Trophoblast cell (in vitro differentiated cells and primary cell): Measurements from ENCODE around the gene EIF4ENIF1.
"Not testable (repeated sequence)": the region's sequence is repeated elsewhere in the genome, so short reads cannot be mapped to it uniquely, and the experiment has no call there.

ENCODE experiments used
- DNase-seq, 2 donors: peaks; one replicate each; pipeline ENCODE4 v3.0.0-alpha.2; 2016
- H2AFZ ChIP-seq: 2 replicates; pipeline ENCODE4 v1.6.1; 2013; ENCODE audit warnings: low read length, moderate library complexity, mild to moderate bottlenecking; ENCODE audit not compliant: insufficient read depth, poor library complexity
- H2AK5ac ChIP-seq: 2 replicates; pipeline ENCODE4 v1.6.1; 2013; ENCODE audit warnings: mild to moderate bottlenecking, low read length
- H2BK120ac ChIP-seq: 2 replicates; pipeline ENCODE4 v1.6.1; 2013; ENCODE audit warnings: low read length, mild to moderate bottlenecking, moderate library complexity; ENCODE audit not compliant: insufficient read depth, poor library complexity
- H2BK12ac ChIP-seq: 2 replicates; pipeline ENCODE4 v1.6.1; 2013; ENCODE audit warnings: mild to moderate bottlenecking, low read length, moderate library complexity
- H2BK5ac ChIP-seq: 2 replicates; pipeline ENCODE4 v1.6.1; 2013; ENCODE audit warnings: low read length, low read depth, moderate library complexity, mild to moderate bottlenecking; ENCODE audit not compliant: poor library complexity
- H3K14ac ChIP-seq: 2 replicates; pipeline ENCODE4 v1.6.1; 2013; ENCODE audit warnings: mild to moderate bottlenecking, low read length
- H3K18ac ChIP-seq: 2 replicates; pipeline ENCODE4 v1.6.1; 2013; ENCODE audit warnings: mild to moderate bottlenecking, low read length
- H3K23ac ChIP-seq: 2 replicates; pipeline ENCODE4 v1.6.1; 2013; ENCODE audit warnings: low read length
- H3K27ac ChIP-seq: 2 replicates; pipeline ENCODE4 v1.5.1; 2013; ENCODE audit warnings: low read depth, mild to moderate bottlenecking, inconsistent platforms, low read length, moderate library complexity
- H3K27me3 ChIP-seq: 2 replicates; pipeline ENCODE4 v1.6.1; 2013; ENCODE audit warnings: inconsistent platforms, mild to moderate bottlenecking, low read length, moderate library complexity; ENCODE audit not compliant: insufficient read depth
- H3K36me3 ChIP-seq, 2 experiments: 1 replicate in 1 of 2; 2 replicates in 1 of 2; pipeline ENCODE4 v1.6.1; 2013; ENCODE audit warnings: low read length in 2 of 2, mild to moderate bottlenecking in 2 of 2, moderate library complexity in 1 of 2; ENCODE audit not compliant: insufficient read depth in 2 of 2, control insufficient read depth in 1 of 2
- H3K4ac ChIP-seq: 2 replicates; pipeline ENCODE4 v1.6.1; 2013; ENCODE audit warnings: low read depth, mild to moderate bottlenecking, low read length, moderate library complexity
- H3K4me1 ChIP-seq, 2 experiments: 1 replicate in 1 of 2; 2 replicates in 1 of 2; pipeline ENCODE4 v1.6.1; 2013; ENCODE audit warnings: low read length in 2 of 2, mild to moderate bottlenecking in 2 of 2, moderate library complexity in 1 of 2; ENCODE audit not compliant: insufficient read depth in 2 of 2, control insufficient read depth in 1 of 2
- H3K4me2 ChIP-seq: 2 replicates; pipeline ENCODE4 v1.6.1; 2013; ENCODE audit warnings: inconsistent platforms, mild to moderate bottlenecking, low read length, moderate library complexity
- H3K4me3 ChIP-seq: 2 replicates; pipeline ENCODE4 v1.5.1; 2013; ENCODE audit warnings: mild to moderate bottlenecking, low read depth, low read length, inconsistent platforms
- H3K79me1 ChIP-seq: one replicate; pipeline ENCODE4 v1.6.1; 2013; ENCODE audit warnings: low read length
- H3K79me2 ChIP-seq: 2 replicates; pipeline ENCODE4 v1.6.1; 2013; ENCODE audit warnings: low read length, mild to moderate bottlenecking; ENCODE audit not compliant: control insufficient read depth, insufficient read depth, poor library complexity
- H3K9ac ChIP-seq: 2 replicates; pipeline ENCODE4 v1.6.1; 2013; ENCODE audit warnings: mild to moderate bottlenecking, low read length
- H3K9me3 ChIP-seq: 2 replicates; pipeline ENCODE4 v1.6.1; 2013; ENCODE audit warnings: low read depth, mild to moderate bottlenecking, control low read depth, inconsistent platforms, low read length; ENCODE audit not compliant: insufficient read depth
- H4K12ac ChIP-seq: 2 replicates; pipeline ENCODE4 v1.6.1; 2013; ENCODE audit warnings: low read depth, mild to moderate bottlenecking, low read length, moderate library complexity
- H4K8ac ChIP-seq: 2 replicates; pipeline ENCODE4 v1.6.1; 2013; ENCODE audit warnings: low read depth, mild to moderate bottlenecking, low read length, moderate library complexity
- H4K91ac ChIP-seq: one replicate; pipeline ENCODE4 v1.6.1; 2013; ENCODE audit warnings: low read depth, mild to moderate bottlenecking, low read length, moderate library complexity
- WGBS: extraction: QIAGEN DNeasy Blood & Tissue Kit; methylation state at CpG from one replicate; pipeline ENCODE4 v1.1.7; 2013; ENCODE audit warnings: missing lambda C conversion rate; ENCODE audit not compliant: insufficient read length, insufficient coverage; ENCODE audit errors: extremely low coverage; 5-methylcytosine and 5-hydroxymethylcytosine counted together

EIF4ENIF1 gene

DNA sequence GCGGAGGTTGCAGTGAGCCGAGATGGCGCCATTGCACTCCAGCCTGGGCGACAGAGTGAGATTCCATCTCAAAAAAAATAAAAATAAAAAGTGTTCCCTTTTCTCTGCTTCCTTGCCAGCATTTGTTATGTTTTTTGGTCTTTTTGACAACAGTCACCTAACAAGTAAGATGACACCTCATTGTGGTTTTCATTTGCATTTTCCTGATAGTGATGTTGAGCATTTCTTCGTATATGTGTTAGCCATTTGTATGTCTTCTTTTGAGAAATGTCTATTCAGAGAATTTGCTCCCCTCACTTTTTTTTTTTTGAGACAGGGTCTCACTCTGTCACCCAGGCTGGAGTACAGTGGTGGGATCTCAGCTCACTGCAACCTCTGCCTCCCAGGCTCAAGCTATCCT, 34.5 kb upstream of the EIF4ENIF1 start:
- DNase-seq, result not testable (repeated sequence)

DNA sequence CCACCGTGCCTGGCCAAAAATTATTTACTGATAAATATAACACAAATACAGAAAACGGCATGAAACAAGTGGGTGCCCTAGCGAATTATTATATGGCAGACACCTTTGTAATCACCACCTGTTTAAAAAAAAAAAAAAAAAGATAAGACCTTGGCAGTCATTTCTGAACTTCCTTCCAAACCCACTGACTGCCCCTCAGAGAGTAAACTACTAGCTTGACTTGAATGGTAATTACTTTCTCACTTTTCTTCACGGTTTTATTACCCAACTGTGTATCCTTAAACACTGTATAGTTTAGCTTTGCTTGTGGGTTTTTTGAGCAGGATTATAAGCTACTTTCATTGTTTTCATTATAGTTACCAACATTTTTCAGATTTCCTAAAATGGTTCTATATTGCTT, 30.4 kb upstream of the EIF4ENIF1 start:
- Histone ChIP-seq H3K4me2 (no peak overlapping the region), H3K14ac (no peak overlapping the region), H3K79me1 (no peaks in the 10 kb centered on the region), H4K8ac (no peak overlapping the region), H4K12ac (no peak overlapping the region), H3K9ac (no peak overlapping the region), H3K27ac (no peak overlapping the region), H3K23ac (no peak overlapping the region), H3K27me3 (no peaks in the 10 kb centered on the region), H3K18ac (no peak overlapping the region), H2BK120ac (no peak overlapping the region), H3K4me3 (no peak overlapping the region), H3K4me1 (no peaks in the 10 kb centered on the region), H3K9me3 (no peaks in the 10 kb centered on the region), H2AFZ (no peak overlapping the region), H3K79me2 (no peaks in the 10 kb centered on the region), H4K91ac (no peak overlapping the region), H3K36me3 (no peaks in the 10 kb centered on the region), H2BK12ac (no peak overlapping the region), H3K4ac (no peak overlapping the region), H2BK5ac (no peak overlapping the region), H2AK5ac (no peak overlapping the region)
- no CpG with 5 or more reads among the region's 4 CpGs for WGBS
- DNase-seq, result no peak

More for the DNA sequence above, 34.5 kb upstream of the EIF4ENIF1 start:
- H3K23ac ChIP-seq, H4K91ac ChIP-seq, H4K12ac ChIP-seq, H4K8ac ChIP-seq, H3K4me1 ChIP-seq, H3K27ac ChIP-seq, H2AK5ac ChIP-seq, H2AFZ ChIP-seq, H3K4ac ChIP-seq, H3K14ac ChIP-seq, H3K9ac ChIP-seq, H2BK120ac ChIP-seq, H3K79me1 ChIP-seq, H3K9me3 ChIP-seq, H3K18ac ChIP-seq, H3K79me2 ChIP-seq, H3K4me2 ChIP-seq, H3K27me3 ChIP-seq, H2BK5ac ChIP-seq, H3K36me3 ChIP-seq, H3K4me3 ChIP-seq, H2BK12ac ChIP-seq: not testable (repeated sequence)
- no CpG with 5 or more reads among the region's 5 CpGs for WGBS

DNA sequence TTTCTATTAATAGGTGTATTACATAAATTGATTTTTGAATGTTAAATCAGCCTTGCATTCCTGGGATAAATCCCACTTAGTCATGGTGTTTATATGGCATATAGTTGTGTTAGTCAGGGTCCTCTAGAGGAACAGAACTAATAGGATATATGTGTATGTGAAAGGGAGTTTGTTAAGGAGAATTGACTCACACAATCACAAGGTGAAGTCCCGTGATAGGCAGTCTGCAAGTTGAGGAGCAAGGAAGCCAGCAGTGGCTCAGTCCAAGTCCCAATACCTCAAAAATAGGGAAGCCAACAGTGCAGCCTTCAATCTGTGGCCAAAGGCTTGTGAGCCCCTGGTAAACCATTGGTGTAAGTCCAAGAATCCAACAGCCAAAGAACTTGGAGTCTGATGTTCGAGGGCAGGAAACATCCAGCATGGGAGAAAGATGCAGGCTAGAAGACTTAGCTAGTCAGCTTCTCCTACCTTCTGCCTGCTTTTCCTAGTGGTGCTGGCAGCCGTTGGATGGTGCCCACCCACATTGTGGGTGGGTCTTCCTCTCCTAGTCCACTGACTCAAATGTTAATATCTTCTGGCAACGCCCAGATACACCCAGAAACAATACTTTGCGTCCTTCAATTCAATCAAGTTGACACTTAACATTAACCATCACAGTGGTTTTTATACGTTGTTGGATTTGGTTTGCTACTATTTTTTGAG, 19.6 kb upstream of the EIF4ENIF1 start:
- WGBS, result no CpG with 5 or more reads among the region's 6 CpGs
- Histone ChIP-seq H3K79me1 (no peaks in the 10 kb centered on the region), H4K12ac (no peak overlapping the region), H3K4me3 (no peak overlapping the region), H2AFZ (no peak overlapping the region), H2BK5ac (no peak overlapping the region), H3K4me2 (no peak overlapping the region), H3K14ac (no peak overlapping the region), H4K8ac (no peak overlapping the region), H3K79me2 (no peaks in the 10 kb centered on the region), H3K27me3 (no peaks in the 10 kb centered on the region), H3K27ac (no peak overlapping the region), H3K18ac (no peak overlapping the region), H3K4me1 (no peaks in the 10 kb centered on the region), H3K9ac (no peak overlapping the region), H4K91ac (no peak overlapping the region), H3K9me3 (no peaks in the 10 kb centered on the region), H2AK5ac (no peak overlapping the region), H3K23ac (no peak overlapping the region), H3K36me3 (peaks cover 0 to 1% of the 10 kb centered on the region in 2 experiments), H3K4ac (no peak overlapping the region), H2BK12ac (no peak overlapping the region), H2BK120ac (no peak overlapping the region)
- DNase-seq, result no peak

DNA sequence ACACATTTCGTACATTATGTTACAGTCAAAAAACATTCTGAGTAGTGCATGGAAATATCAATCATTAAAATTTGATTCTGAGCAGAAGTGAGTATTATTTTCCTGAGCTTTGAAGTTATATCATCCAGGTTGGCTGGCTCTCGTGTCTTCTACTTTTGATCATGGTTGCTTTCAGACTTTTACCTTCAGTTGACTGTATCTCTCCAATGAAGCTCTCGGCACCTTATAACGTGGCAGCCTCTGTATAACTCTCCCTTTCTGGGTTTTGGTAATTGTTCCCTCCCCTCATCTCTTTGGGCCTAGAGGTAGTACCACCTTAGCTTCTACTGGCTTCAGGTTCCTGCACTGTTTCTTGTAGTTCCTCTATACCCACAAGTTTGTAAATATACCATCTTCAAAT, 18.9 kb upstream of the EIF4ENIF1 start:
- Histone ChIP-seq H3K79me1 (no peaks in the 10 kb centered on the region), H3K9me3 (no peaks in the 10 kb centered on the region), H2AK5ac (no peak overlapping the region), H3K4me1 (no peaks in the 10 kb centered on the region), H3K23ac (no peak overlapping the region), H4K12ac (no peak overlapping the region), H3K27me3 (no peaks in the 10 kb centered on the region), H2BK12ac (no peak overlapping the region), H3K9ac (no peak overlapping the region), H3K4ac (no peak overlapping the region), H3K4me3 (no peak overlapping the region), H3K4me2 (no peak overlapping the region), H2BK120ac (no peak overlapping the region), H4K8ac (no peak overlapping the region), H2BK5ac (no peak overlapping the region), H3K36me3 (peaks cover 0 to 1% of the 10 kb centered on the region in 2 experiments), H2AFZ (no peak overlapping the region), H3K14ac (no peak overlapping the region), H3K27ac (no peak overlapping the region), H4K91ac (no peak overlapping the region), H3K79me2 (no peaks in the 10 kb centered on the region), H3K18ac (no peak overlapping the region)
- no peak for DNase-seq
- WGBS, result no CpG with 5 or more reads among the region's 4 CpGs
